ENCODE measurements around the gene HPS4.

DNA sequence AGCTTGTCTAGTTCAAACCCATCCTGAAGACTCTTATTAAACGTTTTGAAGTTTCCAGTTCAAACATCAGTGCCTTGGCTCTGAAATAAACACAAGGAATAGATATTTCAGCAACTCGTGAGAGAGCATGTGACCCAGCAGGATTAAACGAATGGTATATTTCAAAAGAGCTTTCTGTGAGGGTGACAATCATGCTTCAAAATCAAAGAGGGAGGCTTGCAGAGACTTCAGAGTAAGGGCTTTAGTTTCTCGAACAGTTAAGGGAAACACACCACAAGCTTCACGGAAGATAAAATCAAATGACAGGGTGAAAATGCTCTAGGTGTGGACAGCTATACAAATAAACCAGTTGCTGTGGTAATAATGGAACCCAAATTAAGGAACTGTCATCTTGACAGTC is 1.4 kb downstream of the HPS4 start:
- TF ChIP-seq, protein P1, sequence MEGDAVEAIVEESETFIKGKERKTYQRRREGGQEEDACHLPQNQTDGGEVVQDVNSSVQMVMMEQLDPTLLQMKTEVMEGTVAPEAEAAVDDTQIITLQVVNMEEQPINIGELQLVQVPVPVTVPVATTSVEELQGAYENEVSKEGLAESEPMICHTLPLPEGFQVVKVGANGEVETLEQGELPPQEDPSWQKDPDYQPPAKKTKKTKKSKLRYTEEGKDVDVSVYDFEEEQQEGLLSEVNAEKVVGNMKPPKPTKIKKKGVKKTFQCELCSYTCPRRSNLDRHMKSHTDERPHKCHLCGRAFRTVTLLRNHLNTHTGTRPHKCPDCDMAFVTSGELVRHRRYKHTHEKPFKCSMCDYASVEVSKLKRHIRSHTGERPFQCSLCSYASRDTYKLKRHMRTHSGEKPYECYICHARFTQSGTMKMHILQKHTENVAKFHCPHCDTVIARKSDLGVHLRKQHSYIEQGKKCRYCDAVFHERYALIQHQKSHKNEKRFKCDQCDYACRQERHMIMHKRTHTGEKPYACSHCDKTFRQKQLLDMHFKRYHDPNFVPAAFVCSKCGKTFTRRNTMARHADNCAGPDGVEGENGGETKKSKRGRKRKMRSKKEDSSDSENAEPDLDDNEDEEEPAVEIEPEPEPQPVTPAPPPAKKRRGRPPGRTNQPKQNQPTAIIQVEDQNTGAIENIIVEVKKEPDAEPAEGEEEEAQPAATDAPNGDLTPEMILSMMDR (conservative IDR thresholded peaks at IDR 0.05 in 1 of 2, IDR thresholded peaks at IDR 0.05 in 1 of 2; ENCODE audit: low read depth in 1 of 2, low read length in 2 of 2) = no peak
- no peak for TF ChIP-seq EZH2 (IDR thresholded peaks at IDR 0.05; ENCODE audit: low read length, missing control alignments)
